DOHH2 (cell line): ENCODE results near the gene THRAP3.

ENCODE experiments used
- H3F3A ChIP-seq: fragments of 200-600 bp; sonication (generic), shearing (Covaris generic); 2 replicates; pipeline ENCODE4 v1.6.0; 2016; ENCODE audit warnings: antibody characterized with exemption, mild to moderate bottlenecking; ENCODE audit not compliant: control insufficient read depth, insufficient read depth
- H3K27ac ChIP-seq: fragments of 200-600 bp; sonication (generic); 2 replicates; pipeline ENCODE4 v1.5.1; 2014; ENCODE audit warnings: low read depth, mild to moderate bottlenecking, low read length, moderate library complexity
- H3K27me3 ChIP-seq: fragments of 200-600 bp; sonication (generic); 2 replicates; pipeline ENCODE4 v1.6.1; 2014; ENCODE audit warnings: mild to moderate bottlenecking, low read length, mixed read lengths; ENCODE audit not compliant: control insufficient read depth
- H3K36me3 ChIP-seq: fragments of 200-600 bp; sonication (generic); 2 replicates; pipeline ENCODE4 v1.6.1; 2014; ENCODE audit warnings: mild to moderate bottlenecking, low read length, moderate library complexity, mixed read lengths; ENCODE audit not compliant: control insufficient read depth
- H3K4me1 ChIP-seq: fragments of 200-600 bp; sonication (generic); 2 replicates; pipeline ENCODE4 v1.6.1; 2014; ENCODE audit warnings: mild to moderate bottlenecking, low read length, mixed read lengths; ENCODE audit not compliant: control insufficient read depth
- H3K4me2 ChIP-seq: fragments of 200-600 bp; sonication (generic); 2 replicates; pipeline ENCODE4 v1.6.0; 2014; ENCODE audit warnings: mild to moderate bottlenecking, low read length, moderate library complexity
- H3K4me3 ChIP-seq: fragments of 200-600 bp; sonication (generic); 2 replicates; pipeline ENCODE4 v1.5.1; 2014; ENCODE audit warnings: mild to moderate bottlenecking, low read length, mixed read lengths
- H3K79me2 ChIP-seq: fragments of 200-600 bp; sonication (generic); 2 replicates; pipeline ENCODE4 v1.6.1; 2014; ENCODE audit warnings: mild to moderate bottlenecking, low read length, mixed read lengths; ENCODE audit not compliant: control insufficient read depth
- H3K9me2 ChIP-seq: fragments of 200-600 bp; sonication (generic); replicated peaks from 2 replicates; pipeline ENCODE4 v1.6.1; 2014; ENCODE audit warnings: mild to moderate bottlenecking, low read length, mixed read lengths; ENCODE audit not compliant: control insufficient read depth
- H3K9me3 ChIP-seq: fragments of 200-600 bp; sonication (generic); 2 replicates; pipeline ENCODE4 v1.6.1; 2014; ENCODE audit warnings: antibody characterized with exemption, low read length, mixed read lengths; ENCODE audit not compliant: control insufficient read depth, insufficient read depth
- H4K20me1 ChIP-seq: fragments of 200-600 bp; sonication (generic); 2 replicates; pipeline ENCODE4 v1.6.0; 2014; ENCODE audit warnings: low read depth, mild to moderate bottlenecking, antibody characterized with exemption, low read length, moderate library complexity; ENCODE audit not compliant: control insufficient read depth, insufficient read depth
- EZH2phosphoT487 ChIP-seq: fragments of 200-600 bp; sonication (generic); IDR thresholded peaks from 2 replicates; pipeline ENCODE4 v1.6.1; 2017; ENCODE audit warnings: borderline replicate concordance, mild to moderate bottlenecking, antibody characterized with exemption, low read length, moderate library complexity, mixed read lengths
- TF ChIP-seq, protein P1 (sequence below): fragments of 200-600 bp; sonication (generic); IDR thresholded peaks from one replicate; pipeline ENCODE4 v1.5.1; 2014; ENCODE audit warnings: antibody characterized with exemption, mild to moderate bottlenecking, low read depth, low read length; ENCODE audit not compliant: poor library complexity, severe bottlenecking

The THRAP3 gene

DNA sequence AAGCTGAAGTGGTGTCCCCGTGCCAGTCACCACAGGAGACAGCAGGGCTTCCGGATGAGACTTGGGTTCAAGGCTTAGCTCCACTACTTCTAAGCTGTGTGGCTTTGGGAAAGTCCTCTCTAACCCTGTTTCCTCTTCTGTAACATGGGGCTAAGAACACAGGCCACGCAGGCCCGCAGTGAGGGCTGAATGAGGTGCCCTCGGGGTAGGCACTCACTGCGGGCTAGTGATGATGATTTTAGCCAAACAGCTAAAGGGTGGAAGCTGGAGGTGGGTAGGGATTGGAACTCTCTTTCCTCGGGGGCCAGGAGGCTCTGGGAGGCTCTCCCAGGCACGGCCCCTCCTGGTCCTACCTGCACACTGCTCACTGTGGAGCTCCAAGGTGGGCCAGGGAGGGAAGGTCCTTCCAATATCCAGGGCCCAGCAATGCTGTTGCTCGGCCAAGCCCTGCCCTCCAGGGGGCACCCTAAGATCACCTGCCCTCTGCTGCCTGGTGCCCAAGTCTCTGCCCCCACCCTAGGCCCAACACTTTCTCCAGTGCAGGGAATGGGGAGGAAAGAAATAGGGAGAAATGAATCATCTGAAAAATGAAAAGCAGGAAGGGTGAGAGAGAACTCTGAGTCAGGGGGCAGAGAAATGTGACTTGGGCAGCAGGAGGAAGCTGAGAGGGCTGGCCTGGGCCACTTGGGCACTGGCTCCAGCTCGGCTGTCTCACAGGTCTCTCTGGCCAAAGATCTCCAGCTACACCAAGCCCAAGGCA is 118.4 kb downstream of the THRAP3 start:
- H3K9me2 ChIP-seq: no peaks in the 10 kb centered on the region
- no peak overlapping the region for H3K4me2 ChIP-seq
- no peaks in the 10 kb centered on the region for H3K79me2 ChIP-seq
- H3K27ac ChIP-seq: no peak overlapping the region
- H3F3A ChIP-seq: no peaks in the 10 kb centered on the region; the same call in 1 of the 2 replicates
- no peaks in the 10 kb centered on the region; the same call in 1 of the 2 replicates for H4K20me1 ChIP-seq
- no peaks in the 10 kb centered on the region for H3K9me3 ChIP-seq
- H3K36me3 ChIP-seq: peaks cover 68% of the 10 kb centered on the region
- H3K27me3 ChIP-seq: no peaks in the 10 kb centered on the region
- TF ChIP-seq, protein P1, sequence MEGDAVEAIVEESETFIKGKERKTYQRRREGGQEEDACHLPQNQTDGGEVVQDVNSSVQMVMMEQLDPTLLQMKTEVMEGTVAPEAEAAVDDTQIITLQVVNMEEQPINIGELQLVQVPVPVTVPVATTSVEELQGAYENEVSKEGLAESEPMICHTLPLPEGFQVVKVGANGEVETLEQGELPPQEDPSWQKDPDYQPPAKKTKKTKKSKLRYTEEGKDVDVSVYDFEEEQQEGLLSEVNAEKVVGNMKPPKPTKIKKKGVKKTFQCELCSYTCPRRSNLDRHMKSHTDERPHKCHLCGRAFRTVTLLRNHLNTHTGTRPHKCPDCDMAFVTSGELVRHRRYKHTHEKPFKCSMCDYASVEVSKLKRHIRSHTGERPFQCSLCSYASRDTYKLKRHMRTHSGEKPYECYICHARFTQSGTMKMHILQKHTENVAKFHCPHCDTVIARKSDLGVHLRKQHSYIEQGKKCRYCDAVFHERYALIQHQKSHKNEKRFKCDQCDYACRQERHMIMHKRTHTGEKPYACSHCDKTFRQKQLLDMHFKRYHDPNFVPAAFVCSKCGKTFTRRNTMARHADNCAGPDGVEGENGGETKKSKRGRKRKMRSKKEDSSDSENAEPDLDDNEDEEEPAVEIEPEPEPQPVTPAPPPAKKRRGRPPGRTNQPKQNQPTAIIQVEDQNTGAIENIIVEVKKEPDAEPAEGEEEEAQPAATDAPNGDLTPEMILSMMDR: peak; percentile 81
- no peak for TF ChIP-seq EZH2phosphoT487
- no peak overlapping the region for H3K4me3 ChIP-seq
- peaks cover 6% of the 10 kb centered on the region for H3K4me1 ChIP-seq

DNA sequence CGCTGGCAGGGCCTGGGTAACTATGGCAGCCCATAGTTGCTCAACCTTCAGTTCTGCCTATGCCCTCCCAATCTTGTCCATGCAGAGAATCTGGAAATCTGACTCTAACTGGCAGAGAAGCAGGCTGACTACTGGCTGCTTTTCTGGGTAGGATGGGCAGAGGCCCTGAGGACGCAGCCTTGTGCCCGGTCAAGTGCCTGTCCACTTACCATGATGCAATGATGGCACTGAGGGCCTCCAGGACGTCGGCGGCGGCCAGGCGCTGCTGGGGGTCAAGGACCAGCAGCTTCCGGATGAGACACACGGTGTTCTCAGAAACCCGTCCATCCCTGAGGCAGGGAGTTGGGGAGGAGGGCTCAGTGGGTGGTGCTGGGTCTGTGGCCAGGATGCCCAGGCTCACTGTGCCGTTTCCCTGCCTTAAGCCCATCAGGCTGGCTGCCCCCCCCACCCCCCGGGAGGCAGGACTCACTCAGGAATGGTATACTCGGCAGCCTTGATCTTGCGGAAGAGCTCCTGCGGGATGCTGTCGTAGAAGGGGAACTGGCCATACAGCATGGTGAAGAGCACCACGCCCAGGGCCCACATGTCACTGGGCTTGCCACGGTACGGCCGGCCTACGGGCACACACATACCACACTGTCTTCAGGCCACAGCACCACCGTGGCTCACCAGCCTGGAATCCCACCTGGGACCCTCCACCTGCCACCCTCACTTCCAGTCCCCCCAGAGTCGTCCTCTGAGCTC is 119.6 kb downstream of the THRAP3 start:
- Histone ChIP-seq H3K27me3 (no peaks in the 10 kb centered on the region), H3K27ac (no peak overlapping the region), H3K9me3 (no peaks in the 10 kb centered on the region), H3K4me2 (no peak overlapping the region), H4K20me1 (no peaks in the 10 kb centered on the region), H3K4me1 (peaks cover 6% of the 10 kb centered on the region), H3K79me2 (no peaks in the 10 kb centered on the region), H3K36me3 (peaks cover 79% of the 10 kb centered on the region), H3K9me2 (no peaks in the 10 kb centered on the region), H3K4me3 (no peak overlapping the region), H3F3A (no peaks in the 10 kb centered on the region; the same call in 1 of the 2 replicates)
- TF ChIP-seq, protein P1: no peak
- no peak for TF ChIP-seq EZH2phosphoT487

DNA sequence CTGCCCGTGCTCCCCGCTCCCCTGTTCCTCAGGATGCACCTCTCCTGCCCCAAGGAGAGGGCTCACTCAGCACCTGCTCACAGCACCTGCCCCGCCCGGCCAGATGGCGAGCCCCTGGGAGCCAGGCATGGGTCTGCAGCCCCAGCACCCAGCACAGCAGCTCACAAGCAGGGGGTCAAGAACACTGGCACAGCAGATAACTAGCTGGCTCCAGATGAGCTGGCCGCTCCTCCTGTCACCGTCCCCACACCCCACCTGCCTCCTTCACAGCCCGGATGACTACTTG is 120.1 kb downstream of the THRAP3 start:
- Histone ChIP-seq H3K4me2 (no peak overlapping the region), H3K27ac (no peak overlapping the region), H3K9me3 (no peaks in the 10 kb centered on the region), H3F3A (no peaks in the 10 kb centered on the region; the same call in 1 of the 2 replicates), H4K20me1 (no peaks in the 10 kb centered on the region), H3K27me3 (no peaks in the 10 kb centered on the region), H3K79me2 (no peaks in the 10 kb centered on the region), H3K36me3 (peaks cover 84% of the 10 kb centered on the region), H3K4me1 (peaks cover 2% of the 10 kb centered on the region), H3K9me2 (no peaks in the 10 kb centered on the region), H3K4me3 (no peak overlapping the region)
- TF ChIP-seq, protein P1: no peak
- TF ChIP-seq EZH2phosphoT487: no peak
